ENCODE data around the gene CST9.

The CST9 gene

DNA sequence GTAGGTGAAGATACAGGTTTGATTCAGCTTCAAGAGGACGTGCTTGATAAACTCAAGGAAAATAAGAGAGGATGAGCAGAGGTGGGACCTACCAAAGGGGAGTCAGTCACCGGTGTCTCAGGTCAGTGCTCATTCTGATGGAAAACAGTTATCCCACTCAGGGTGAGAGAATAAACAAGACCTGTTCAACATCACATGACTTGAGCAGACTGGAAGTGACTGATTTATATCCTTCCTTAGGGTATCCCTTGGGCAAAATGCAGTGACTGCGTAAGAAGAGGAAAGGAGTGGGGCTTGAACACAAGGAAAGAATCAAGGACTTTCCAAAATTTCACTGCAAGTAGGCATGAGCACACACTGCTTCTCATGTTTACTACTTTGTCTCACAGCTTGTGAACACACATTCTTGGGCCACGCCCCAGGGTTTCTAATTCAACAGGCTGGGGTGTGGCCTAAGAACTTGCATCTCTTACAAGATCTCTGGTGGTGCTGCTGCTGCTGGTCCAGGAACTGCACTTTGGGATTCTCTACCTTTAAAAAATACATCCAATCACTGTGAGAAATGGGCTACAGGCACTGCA, 20.4 kb upstream of the CST9 start:
- no peak overlapping the region for H3K27ac ChIP-seq (ENCODE audit: low read length)
- H2AFZ ChIP-seq (ENCODE audit: low read length) = no peak overlapping the region
- TF ChIP-seq, protein P1, sequence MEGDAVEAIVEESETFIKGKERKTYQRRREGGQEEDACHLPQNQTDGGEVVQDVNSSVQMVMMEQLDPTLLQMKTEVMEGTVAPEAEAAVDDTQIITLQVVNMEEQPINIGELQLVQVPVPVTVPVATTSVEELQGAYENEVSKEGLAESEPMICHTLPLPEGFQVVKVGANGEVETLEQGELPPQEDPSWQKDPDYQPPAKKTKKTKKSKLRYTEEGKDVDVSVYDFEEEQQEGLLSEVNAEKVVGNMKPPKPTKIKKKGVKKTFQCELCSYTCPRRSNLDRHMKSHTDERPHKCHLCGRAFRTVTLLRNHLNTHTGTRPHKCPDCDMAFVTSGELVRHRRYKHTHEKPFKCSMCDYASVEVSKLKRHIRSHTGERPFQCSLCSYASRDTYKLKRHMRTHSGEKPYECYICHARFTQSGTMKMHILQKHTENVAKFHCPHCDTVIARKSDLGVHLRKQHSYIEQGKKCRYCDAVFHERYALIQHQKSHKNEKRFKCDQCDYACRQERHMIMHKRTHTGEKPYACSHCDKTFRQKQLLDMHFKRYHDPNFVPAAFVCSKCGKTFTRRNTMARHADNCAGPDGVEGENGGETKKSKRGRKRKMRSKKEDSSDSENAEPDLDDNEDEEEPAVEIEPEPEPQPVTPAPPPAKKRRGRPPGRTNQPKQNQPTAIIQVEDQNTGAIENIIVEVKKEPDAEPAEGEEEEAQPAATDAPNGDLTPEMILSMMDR (IDR thresholded peaks at IDR 0.05; ENCODE audit: low read length) = no peak
- no peak for TF ChIP-seq EZH2phosphoT487 (IDR thresholded peaks at IDR 0.05; ENCODE audit: low read length)
- no peak for TF ChIP-seq EZH2 (optimal IDR thresholded peaks at IDR 0.05; ENCODE audit: low read depth, low read length)
- H3K4me1 ChIP-seq (ENCODE audit: low read length) = 0 out of 2 replicates have a peak, but pooled peaks cover 6% of the 10 kb centered on the region
- H3K36me3 ChIP-seq (replicated peaks; ENCODE audit: insufficient read depth, low read length) = no peaks in the 10 kb centered on the region
- no peak overlapping the region for H3K4me3 ChIP-seq (ENCODE audit: low read length)
- no peaks in the 10 kb centered on the region for H3F3A ChIP-seq (ENCODE audit: insufficient read depth, low read length)
- no peaks in the 10 kb centered on the region for H4K20me1 ChIP-seq (ENCODE audit: insufficient read depth, low read length)
- no peaks in the 10 kb centered on the region for H3K27me3 ChIP-seq (replicated peaks; ENCODE audit: insufficient read depth, low read length)
- H3K79me2 ChIP-seq (ENCODE audit: low read length) = no peaks in the 10 kb centered on the region
- DNase-seq = no peak
- no peak overlapping the region for H3K4me2 ChIP-seq (ENCODE audit: low read depth, low read length)
- no peaks in the 10 kb centered on the region for H3K9me3 ChIP-seq (replicated peaks; ENCODE audit: insufficient read depth, low read length)
- H3K9ac ChIP-seq (ENCODE audit: low read length) = no peak overlapping the region
- H3K9me2 ChIP-seq (replicated peaks; ENCODE audit: insufficient read depth, low read length) = no peaks in the 10 kb centered on the region

DNA sequence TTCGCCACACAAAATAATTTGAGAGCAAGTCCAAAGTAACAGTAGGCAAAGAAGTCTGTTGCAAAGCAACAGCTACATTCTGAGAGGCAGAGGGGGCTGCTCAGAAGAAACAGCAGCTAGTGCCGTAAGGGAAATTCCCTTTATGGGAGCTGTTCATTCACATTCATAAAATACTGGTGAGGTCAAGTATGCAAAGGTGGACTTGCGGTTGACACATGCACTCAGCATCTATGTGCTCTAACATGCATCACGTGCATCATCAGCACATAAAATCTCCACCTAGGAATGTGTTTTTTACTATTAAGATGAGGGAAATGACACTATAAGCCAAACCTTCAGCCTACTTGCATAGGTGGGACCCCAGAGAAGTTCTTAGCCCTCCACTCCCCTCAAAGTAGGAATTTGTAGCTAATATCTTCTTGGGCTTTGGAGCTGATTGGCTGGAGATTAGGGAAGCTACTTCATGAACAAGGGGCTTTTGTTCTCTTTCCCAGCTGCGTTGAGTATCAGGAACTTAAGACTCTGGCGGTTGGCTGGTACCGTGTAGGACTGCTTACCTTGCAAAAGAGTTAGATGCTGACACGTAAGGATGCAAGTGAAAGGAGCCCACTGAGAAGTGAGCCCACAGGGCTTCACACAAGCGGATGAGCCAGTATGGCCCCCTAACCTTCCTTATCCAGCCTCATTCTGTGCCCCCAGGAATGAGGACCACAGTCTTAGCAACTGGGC, 19.7 kb upstream of the CST9 start:
- H3K27ac ChIP-seq (ENCODE audit: low read length) = no peak overlapping the region
- 0 out of 2 replicates have a peak, but pooled peaks cover 6% of the 10 kb centered on the region for H3K4me1 ChIP-seq (ENCODE audit: low read length)
- no peaks in the 10 kb centered on the region for H3K36me3 ChIP-seq (replicated peaks; ENCODE audit: insufficient read depth, low read length)

DNA sequence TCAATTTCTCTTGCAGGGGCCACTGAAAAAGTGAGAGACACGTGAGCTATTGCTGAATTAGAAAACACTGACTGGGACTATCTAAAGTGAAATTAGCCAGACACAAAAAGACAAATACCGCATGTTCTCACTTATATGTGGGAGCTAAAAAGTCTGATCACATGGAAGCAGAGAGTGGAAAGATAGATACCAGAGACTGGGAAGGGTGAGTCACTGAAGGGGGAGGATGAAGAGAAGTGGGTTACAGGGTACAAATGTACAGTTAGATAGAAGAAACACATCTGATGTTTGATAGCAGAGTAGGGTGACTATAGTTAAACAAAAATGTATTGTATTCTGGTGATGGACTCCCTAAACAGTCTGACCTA, 18.6 kb upstream of the CST9 start:
- H3F3A ChIP-seq (ENCODE audit: insufficient read depth, low read length) = no peaks in the 10 kb centered on the region

More for the DNA sequence above, 19.7 kb upstream of the CST9 start:
- Histone ChIP-seq H4K20me1 (ENCODE audit: insufficient read depth, low read length) (no peaks in the 10 kb centered on the region), H3K9ac (ENCODE audit: low read length) (no peak overlapping the region), H3F3A (ENCODE audit: insufficient read depth, low read length) (no peaks in the 10 kb centered on the region), H3K27me3 (replicated peaks; ENCODE audit: insufficient read depth, low read length) (no peaks in the 10 kb centered on the region), H3K4me2 (ENCODE audit: low read depth, low read length) (no peak overlapping the region), H2AFZ (ENCODE audit: low read length) (no peak overlapping the region), H3K9me3 (replicated peaks; ENCODE audit: insufficient read depth, low read length) (no peaks in the 10 kb centered on the region), H3K79me2 (ENCODE audit: low read length) (no peaks in the 10 kb centered on the region), H3K4me3 (ENCODE audit: low read length) (no peak overlapping the region), H3K9me2 (replicated peaks; ENCODE audit: insufficient read depth, low read length) (no peaks in the 10 kb centered on the region)
- TF ChIP-seq EZH2phosphoT487 (IDR thresholded peaks at IDR 0.05; ENCODE audit: low read length) = no peak
- TF ChIP-seq EZH2 (optimal IDR thresholded peaks at IDR 0.05; ENCODE audit: low read depth, low read length) = no peak
- TF ChIP-seq, protein P1 (IDR thresholded peaks at IDR 0.05; ENCODE audit: low read length) = no peak
- DNase-seq = no peak

More for the DNA sequence above, 18.6 kb upstream of the CST9 start:
- Histone ChIP-seq H4K20me1 (ENCODE audit: insufficient read depth, low read length) (no peaks in the 10 kb centered on the region), H3K4me1 (ENCODE audit: low read length) (0 out of 2 replicates have a peak, but pooled peaks cover 6% of the 10 kb centered on the region), H3K4me3 (ENCODE audit: low read length) (no peak overlapping the region), H3K27ac (ENCODE audit: low read length) (no peak overlapping the region), H3K4me2 (ENCODE audit: low read depth, low read length) (no peak overlapping the region), H3K27me3 (replicated peaks; ENCODE audit: insufficient read depth, low read length) (no peaks in the 10 kb centered on the region), H3K9me3 (replicated peaks; ENCODE audit: insufficient read depth, low read length) (no peaks in the 10 kb centered on the region), H3K9ac (ENCODE audit: low read length) (no peak overlapping the region), H3K9me2 (replicated peaks; ENCODE audit: insufficient read depth, low read length) (no peaks in the 10 kb centered on the region), H2AFZ (ENCODE audit: low read length) (no peak overlapping the region), H3K36me3 (replicated peaks; ENCODE audit: insufficient read depth, low read length) (no peaks in the 10 kb centered on the region), H3K79me2 (ENCODE audit: low read length) (no peaks in the 10 kb centered on the region)
- TF ChIP-seq EZH2 (optimal IDR thresholded peaks at IDR 0.05; ENCODE audit: low read depth, low read length) (no peak), EZH2phosphoT487 (IDR thresholded peaks at IDR 0.05; ENCODE audit: low read length) (no peak)
- TF ChIP-seq, protein P1 (IDR thresholded peaks at IDR 0.05; ENCODE audit: low read length) = no peak
- DNase-seq = no peak
